ENCODE measurements around the gene CATSPERD.

Gene CATSPERD

DNA sequence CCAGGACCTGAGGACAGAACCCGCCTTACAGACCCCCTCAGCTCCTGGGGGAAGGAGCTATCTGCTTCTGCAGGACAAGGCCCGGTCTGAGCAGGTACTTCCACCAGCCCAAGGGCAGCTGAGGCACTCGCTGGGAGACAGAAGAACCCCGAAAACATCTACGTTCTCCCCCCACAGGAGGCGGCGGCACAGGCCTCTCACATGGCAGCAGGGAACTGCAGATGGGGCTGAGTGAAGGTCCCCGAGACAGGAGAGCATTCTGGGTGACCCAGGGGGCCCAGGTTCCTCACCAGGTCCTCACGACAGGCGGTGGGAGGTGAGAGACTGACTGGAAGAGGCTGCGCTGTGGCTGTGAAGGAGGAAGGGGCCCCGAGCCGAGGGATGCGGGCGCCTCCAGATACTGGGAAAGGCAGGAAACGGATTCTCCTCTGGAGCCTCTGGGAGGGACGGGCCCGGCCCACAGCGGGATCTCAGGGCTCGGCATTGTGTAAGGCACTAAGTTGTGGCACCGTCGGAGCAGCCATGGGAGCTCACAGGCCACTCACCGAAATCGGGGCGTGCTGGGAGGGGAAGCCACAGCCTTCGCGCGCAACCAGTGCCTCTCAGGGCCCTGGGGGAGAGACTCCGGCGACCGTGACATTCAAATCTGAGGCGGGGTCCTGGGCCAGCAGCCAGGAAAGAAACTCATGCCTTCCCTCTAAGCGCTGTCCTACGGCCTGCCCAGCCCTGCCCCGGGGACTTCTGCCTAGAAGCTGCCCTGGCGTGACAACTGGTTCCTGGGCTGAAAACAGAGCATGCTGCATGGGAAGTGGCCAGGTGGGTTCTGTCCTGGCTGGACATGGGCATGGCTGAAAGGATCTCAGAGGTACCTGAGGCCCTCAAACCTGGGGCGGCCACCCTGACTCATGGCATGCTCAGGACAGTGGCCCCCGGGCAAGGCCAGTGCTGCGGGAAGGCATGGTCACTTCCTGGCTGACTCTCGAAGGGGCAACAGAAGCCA is 16.3 kb upstream of the CATSPERD start:
- Histone ChIP-seq H3K27ac (no peak overlapping the region), H3K4me3 (ENCODE audit: low read depth, low read length) (no peak overlapping the region), H3K27me3 (replicated peaks) (no peaks in the 10 kb centered on the region), H3K36me3 (replicated peaks) (peaks cover 64% of the 10 kb centered on the region)
- in situ Hi-C loops (cut with HindIII; ENCODE audit: low pct_ligation_motif_present, low sequenced_read_pairs), result no loop called here
- no peak for DNase-seq
- TF ChIP-seq CTCF (IDR thresholded peaks at IDR 0.05; ENCODE audit: low read depth, low read length, missing control alignments), result no peak

GRCh38 chr19:5705552-5705951 is 14.9 kb upstream of the CATSPERD start:
- no peak overlapping the region for H3K4me3 ChIP-seq (ENCODE audit: low read depth, low read length)
- DNase-seq, result no peak
- in situ Hi-C loops (cut with HindIII; ENCODE audit: low pct_ligation_motif_present, low sequenced_read_pairs), result no loop called here
- H3K27me3 ChIP-seq (replicated peaks), result no peaks in the 10 kb centered on the region
- H3K36me3 ChIP-seq (replicated peaks), result peaks cover 63% of the 10 kb centered on the region
- no peak overlapping the region for H3K27ac ChIP-seq
- no peak for TF ChIP-seq CTCF (IDR thresholded peaks at IDR 0.05; ENCODE audit: low read depth, low read length, missing control alignments)

GRCh38 chr19:5706876-5707573 is 13.4 kb upstream of the CATSPERD start:
- H3K27me3 ChIP-seq (replicated peaks), result no peaks in the 10 kb centered on the region
- in situ Hi-C loops (cut with HindIII; ENCODE audit: low pct_ligation_motif_present, low sequenced_read_pairs), result no loop called here
- H3K4me3 ChIP-seq (ENCODE audit: low read depth, low read length), result no peak overlapping the region
- TF ChIP-seq CTCF (IDR thresholded peaks at IDR 0.05; ENCODE audit: low read depth, low read length, missing control alignments), result no peak
- H3K27ac ChIP-seq, result no peak overlapping the region
- peaks cover 71% of the 10 kb centered on the region for H3K36me3 ChIP-seq (replicated peaks)
- DNase-seq, result no peak

GRCh38 chr19:5707576-5708575 is 12.6 kb upstream of the CATSPERD start:
- Histone ChIP-seq H3K27me3 (replicated peaks) (no peaks in the 10 kb centered on the region), H3K27ac (no peak overlapping the region), H3K36me3 (replicated peaks) (peaks cover 80% of the 10 kb centered on the region), H3K4me3 (ENCODE audit: low read depth, low read length) (no peak overlapping the region)
- no peak for TF ChIP-seq CTCF (IDR thresholded peaks at IDR 0.05; ENCODE audit: low read depth, low read length, missing control alignments)
- in situ Hi-C loops (cut with HindIII; ENCODE audit: low pct_ligation_motif_present, low sequenced_read_pairs), result no loop called here
- no peak for DNase-seq

- DNase-seq, result no peak
- in situ Hi-C loops (cut with HindIII; ENCODE audit: low pct_ligation_motif_present, low sequenced_read_pairs), result no loop called here
- no peaks in the 10 kb centered on the region for H3K27me3 ChIP-seq (replicated peaks)
- no peak overlapping the region for H3K4me3 ChIP-seq (ENCODE audit: low read depth, low read length)
- no peak for TF ChIP-seq CTCF (IDR thresholded peaks at IDR 0.05; ENCODE audit: low read depth, low read length, missing control alignments)
- no peak overlapping the region for H3K27ac ChIP-seq
- H3K36me3 ChIP-seq (replicated peaks), result peaks cover 66% of the 10 kb centered on the region
These were observed 9.4 kb upstream of the CATSPERD start for GRCh38 chr19:5711025-5711424.

All from brain microvascular endothelial cell (primary cell).